GM12864 (cell line): Measurements from ENCODE around the gene GCN1.
"Not testable (repeated sequence)": the region's sequence is repeated elsewhere in the genome, so short reads cannot be mapped to it uniquely, and the experiment has no call there.

ENCODE experiments used
- DNase-seq: peaks from one replicate; pipeline ENCODE4 v3.0.0-alpha.2; 2011; ENCODE audit warnings: low read depth
- H3K4me3 ChIP-seq: 2 replicates; pipeline ENCODE4 v1.5.1; 2011; ENCODE audit warnings: mild to moderate bottlenecking, low read depth, low read length, control low read depth
- CTCF ChIP-seq: IDR thresholded peaks from 2 replicates; pipeline ENCODE4 v1.5.1; 2011; ENCODE audit warnings: low read depth, mild to moderate bottlenecking, moderate library complexity, low read length, control low read depth, inconsistent platforms; ENCODE audit errors: missing control alignments

GCN1 gene

GRCh38 chr12:120199595-120200306 is 5.2 kb upstream of the GCN1 start:
- peak overlapping the region; percentile 100 for H3K4me3 ChIP-seq
- no peak for TF ChIP-seq CTCF
- DNase-seq = no peak

- peak overlapping the region; percentile 100 for H3K4me3 ChIP-seq
- no peak for DNase-seq
- TF ChIP-seq CTCF = no peak
Observed at GRCh38 chr12:120199025-120199424, 4.5 kb upstream of the GCN1 start.

- peak overlapping the region; percentile 8 for H3K4me3 ChIP-seq
- TF ChIP-seq CTCF = no peak
- DNase-seq = no peak
Observed at GRCh38 chr12:120197542-120197887, 3.0 kb upstream of the GCN1 start.

GRCh38 chr12:120196817-120197541 is 2.5 kb upstream of the GCN1 start:
- DNase-seq = not testable (repeated sequence)
- H3K4me3 ChIP-seq = peak overlapping the region; percentile 8; the same call in 1 of the 2 replicates

- no peak for DNase-seq
- no peak overlapping the region; the same call in 1 of the 2 replicates for H3K4me3 ChIP-seq
- TF ChIP-seq CTCF = no peak
Observed at GRCh38 chr12:120196363-120196762, 1.8 kb upstream of the GCN1 start.

- H3K4me3 ChIP-seq = peak overlapping the region; percentile 80
- no peak for TF ChIP-seq CTCF
- no peak for DNase-seq
Observed at GRCh38 chr12:120194226-120194533, 335 bp downstream of the GCN1 start.

- H3K4me3 ChIP-seq = peak overlapping the region; percentile 80; the same call in 1 of the 2 replicates
- not testable (repeated sequence) for DNase-seq
Observed at GRCh38 chr12:120193286-120193685, 1.2 kb downstream of the GCN1 start.

GRCh38 chr12:120190985-120191480 is 3.5 kb downstream of the GCN1 start:
- TF ChIP-seq CTCF = no peak
- no peak overlapping the region for H3K4me3 ChIP-seq
- no peak for DNase-seq
